H9 (cell line): ENCODE data around the gene TMEM266. TPM values are rescaled to one million over a fixed set of nuclear protein-coding genes. Genes with fewer than 3 reads are reported as not detected.

Experiments
- DNase-seq: peaks from one replicate; pipeline ENCODE4 v3.0.0-alpha.2; 2017
- H2AFZ ChIP-seq: one replicate; pipeline ENCODE4 v1.6.1; 2013; ENCODE audit warnings: mild to moderate bottlenecking, low read length, control low read depth, moderate library complexity
- H2AK5ac ChIP-seq: 2 replicates; pipeline ENCODE4 v1.6.1; 2013; ENCODE audit warnings: low read length, control low read depth, mixed read lengths; ENCODE audit not compliant: insufficient read length
- H2BK120ac ChIP-seq: one replicate; pipeline ENCODE4 v1.6.1; 2013; ENCODE audit warnings: low read depth, mild to moderate bottlenecking, low read length, control low read depth, inconsistent platforms; ENCODE audit not compliant: poor library complexity, severe bottlenecking
- H2BK12ac ChIP-seq: 2 replicates; pipeline ENCODE4 v1.6.1; 2013; ENCODE audit warnings: low read length, control low read depth, mixed read lengths, low read depth; ENCODE audit not compliant: insufficient read length
- H2BK15ac ChIP-seq: 2 replicates; pipeline ENCODE4 v1.6.1; 2013; ENCODE audit warnings: low read depth, low read length, control low read depth
- H2BK20ac ChIP-seq: one replicate; pipeline ENCODE4 v1.6.1; 2013; ENCODE audit warnings: low read depth, mild to moderate bottlenecking, low read length, control low read depth, inconsistent platforms; ENCODE audit not compliant: poor library complexity, severe bottlenecking
- H2BK5ac ChIP-seq: 2 replicates; pipeline ENCODE4 v1.6.1; 2013; ENCODE audit warnings: low read length, control low read depth, mixed read lengths; ENCODE audit not compliant: insufficient read length
- H3K14ac ChIP-seq: 2 replicates; pipeline ENCODE4 v1.6.1; 2013; ENCODE audit warnings: low read length, control low read depth; ENCODE audit not compliant: insufficient read depth
- H3K18ac ChIP-seq: 2 replicates; pipeline ENCODE4 v1.6.1; 2013; ENCODE audit warnings: low read depth, mild to moderate bottlenecking, mixed read lengths, low read length, control low read depth; ENCODE audit not compliant: insufficient read length
- H3K23ac ChIP-seq: 2 replicates; pipeline ENCODE4 v1.6.1; 2013; ENCODE audit warnings: low read length, control low read depth, mixed read lengths, low read depth; ENCODE audit not compliant: insufficient read length
- H3K23me2 ChIP-seq: 2 replicates; pipeline ENCODE4 v1.6.1; 2013; ENCODE audit warnings: low read depth, mild to moderate bottlenecking, mixed read lengths, low read length, control low read depth; ENCODE audit not compliant: insufficient read length, poor library complexity, severe bottlenecking
- H3K27ac ChIP-seq: 2 replicates; pipeline ENCODE4 v1.5.1; 2013; ENCODE audit warnings: low read length, control low read depth, mixed read lengths, low read depth; ENCODE audit not compliant: insufficient read length
- H3K27me3 ChIP-seq: 2 replicates; pipeline ENCODE4 v1.6.1; 2013; ENCODE audit warnings: low read length, control low read depth, inconsistent platforms; ENCODE audit not compliant: insufficient read depth
- H3K4ac ChIP-seq: 2 replicates; pipeline ENCODE4 v1.6.1; 2013; ENCODE audit warnings: low read depth, mild to moderate bottlenecking, control low read depth, inconsistent platforms, low read length, moderate library complexity
- H3K4me1 ChIP-seq: 2 replicates; pipeline ENCODE4 v1.6.1; 2013; ENCODE audit warnings: low read length, control low read depth, inconsistent platforms; ENCODE audit not compliant: insufficient read depth
- H3K4me2 ChIP-seq: 2 replicates; pipeline ENCODE4 v1.6.1; 2013; ENCODE audit warnings: low read length, control low read depth, mixed read lengths; ENCODE audit not compliant: insufficient read length, insufficient read depth
- H3K56ac ChIP-seq: 2 replicates; pipeline ENCODE4 v1.6.1; 2013; ENCODE audit warnings: low read depth, mild to moderate bottlenecking, mixed read lengths, low read length, control low read depth; ENCODE audit not compliant: insufficient read length
- H3K79me1 ChIP-seq: 2 replicates; pipeline ENCODE4 v1.6.1; 2013; ENCODE audit warnings: low read depth, mild to moderate bottlenecking, moderate library complexity, low read length, control low read depth, inconsistent platforms; ENCODE audit not compliant: insufficient read depth, poor library complexity, severe bottlenecking
- H3K79me2 ChIP-seq: 2 replicates; pipeline ENCODE4 v1.6.1; 2013; ENCODE audit warnings: low read length, control low read depth, inconsistent platforms; ENCODE audit not compliant: insufficient read depth
- H3K9ac ChIP-seq: 2 replicates; pipeline ENCODE4 v1.6.1; 2013; ENCODE audit warnings: low read length, control low read depth, mixed read lengths; ENCODE audit not compliant: insufficient read length; ENCODE audit errors: extremely low read depth
- H3K9me3 ChIP-seq: one replicate; pipeline ENCODE4 v1.6.1; 2013; ENCODE audit warnings: low read depth, low read length, inconsistent platforms; ENCODE audit not compliant: control insufficient read depth
- H3T11ph ChIP-seq: one replicate; pipeline ENCODE4 v1.6.1; 2013; ENCODE audit warnings: mild to moderate bottlenecking, low read length, control low read depth, inconsistent platforms
- H4K20me1 ChIP-seq: one replicate; pipeline ENCODE4 v1.6.1; 2013; ENCODE audit not compliant: control insufficient read depth, insufficient read length, insufficient read depth
- H4K5ac ChIP-seq: 2 replicates; pipeline ENCODE4 v1.6.1; 2013; ENCODE audit warnings: low read depth, mild to moderate bottlenecking, mixed read lengths, low read length, control low read depth; ENCODE audit not compliant: insufficient read length
- H4K8ac ChIP-seq: replicated peaks from 2 replicates; pipeline ENCODE4 v1.6.1; 2013; ENCODE audit warnings: low read length, control low read depth, mixed read lengths, low read depth; ENCODE audit not compliant: insufficient read length
- H4K91ac ChIP-seq: 2 replicates; pipeline ENCODE4 v1.6.1; 2013; ENCODE audit warnings: low read depth, mild to moderate bottlenecking, moderate library complexity, mixed read lengths, low read length, control low read depth; ENCODE audit not compliant: insufficient read length
- H3K27ac Mint-ChIP-seq, 3 experiments: 2 replicates in 2 of 3; 3 replicates in 1 of 3; pipeline ENCODE4 v1.8.0; 2020 to 2021; ENCODE audit warnings: mixed read lengths in 3 of 3, mild to moderate bottlenecking in 1 of 3, moderate library complexity in 1 of 3
- H3K27me3 Mint-ChIP-seq: 2 replicates; pipeline ENCODE4 v1.8.0; 2021; ENCODE audit warnings: low read depth, mild to moderate bottlenecking, moderate library complexity, mixed read lengths
- H3K36me3 Mint-ChIP-seq, 3 experiments: 2 replicates in 2 of 3; 3 replicates in 1 of 3; pipeline ENCODE4 v1.8.0; 2020 to 2021; ENCODE audit warnings: low read depth in 3 of 3, mixed read lengths in 3 of 3; ENCODE audit not compliant: insufficient read depth in 1 of 3
- H3K4me1 Mint-ChIP-seq, 2 experiments: 2 replicates each; pipeline ENCODE4 v1.8.0; 2020; ENCODE audit warnings: mixed read lengths in 2 of 2
- H3K4me3 Mint-ChIP-seq, 2 experiments: 2 replicates in 1 of 2; 3 replicates in 1 of 2; pipeline ENCODE4 v1.8.0; 2020 to 2021; ENCODE audit warnings: mild to moderate bottlenecking in 2 of 2, mixed read lengths in 2 of 2, moderate library complexity in 1 of 2
- H3K9me3 Mint-ChIP-seq, 2 experiments: 2 replicates in 1 of 2; 3 replicates in 1 of 2; pipeline ENCODE4 v1.8.0; 2020; ENCODE audit warnings: mild to moderate bottlenecking in 2 of 2, mixed read lengths in 2 of 2, moderate library complexity in 1 of 2
- CTCF ChIP-seq: fragments of 200-600 bp; sonication (generic); conservative IDR thresholded peaks from 3 replicates; pipeline ENCODE4 v1.8.0; 2021; ENCODE audit warnings: antibody characterized with exemption, mild to moderate bottlenecking
- WGBS: extraction: QIAGEN DNeasy Blood & Tissue Kit; methylation state at CpG from one replicate; pipeline ENCODE4 v1.1.7; 2013; ENCODE audit warnings: missing lambda C conversion rate, low lambda C conversion rate, mixed read lengths; ENCODE audit not compliant: insufficient read length; ENCODE audit errors: extremely low coverage; 5-methylcytosine and 5-hydroxymethylcytosine counted together
- total RNA-seq: library from RNA; stranded (reverse); gene quantifications from 2 replicates; pipeline ENCODE4 v1.2.1, GENCODE V29; 2021

Gene TMEM266
- total RNA-seq, 1 experiment from 2014 or later: 0.81 TPM

- H3K23ac ChIP-seq: no peak overlapping the region
- H3K27ac Mint-ChIP-seq: no peak overlapping the region
- H2AFZ ChIP-seq: no peak overlapping the region
- WGBS: no CpG with 5 or more reads among the region's 34 CpGs
- H3K23me2 ChIP-seq: peaks cover 3% of the 10 kb centered on the region
- H3K14ac ChIP-seq: no peak overlapping the region
- DNase-seq: peak; percentile 90
- H3K18ac ChIP-seq: no peak overlapping the region
- no peak overlapping the region for H3K9ac ChIP-seq
- no peak overlapping the region for H3K56ac ChIP-seq
- no peak overlapping the region for H3K27ac ChIP-seq
- no peaks in the 10 kb centered on the region for H3K27me3 ChIP-seq
- no peak overlapping the region for H2AK5ac ChIP-seq
- H3K9me3 ChIP-seq: no peaks in the 10 kb centered on the region
- H4K91ac ChIP-seq: no peak overlapping the region
- no peak overlapping the region for H4K8ac ChIP-seq
- no peak overlapping the region for H2BK12ac ChIP-seq
- no peak overlapping the region for H3T11ph ChIP-seq
- no peaks in the 10 kb centered on the region for H3K4me1 ChIP-seq
- no peaks in the 10 kb centered on the region for H3K9me3 Mint-ChIP-seq
- no peak overlapping the region for H2BK20ac ChIP-seq
- H3K79me2 ChIP-seq: no peaks in the 10 kb centered on the region
- H3K4me3 Mint-ChIP-seq: no peak overlapping the region
- no peak overlapping the region for H2BK15ac ChIP-seq
- H3K79me1 ChIP-seq: no peaks in the 10 kb centered on the region
- peaks cover 16 to 19% of the 10 kb centered on the region in 2 experiments for H3K4me1 Mint-ChIP-seq
- no peak overlapping the region for H2BK5ac ChIP-seq
- peak; percentile 93 for TF ChIP-seq CTCF
- peaks cover 41% of the 10 kb centered on the region for H3K27me3 Mint-ChIP-seq
- H3K4me2 ChIP-seq: no peak overlapping the region
- H3K36me3 Mint-ChIP-seq: peaks cover 0 to 1% (median 0%) of the 10 kb centered on the region in 3 experiments; a peak in 2 of 7 replicates
- no peak overlapping the region for H4K5ac ChIP-seq
- no peaks in the 10 kb centered on the region for H4K20me1 ChIP-seq
- H2BK120ac ChIP-seq: no peak overlapping the region
- no peak overlapping the region for H3K4ac ChIP-seq
Measured at GRCh38 chr15:76190751-76191538, 131.2 kb downstream of the TMEM266 start.
